Measurements from ENCODE around the gene OR4K2.
A peak's percentile ranks its signal among the peaks of the same experiment; 100 is the strongest.
"Not testable (repeated sequence)": the region's sequence is repeated elsewhere in the genome, so short reads cannot be mapped to it uniquely, and the experiment has no call there.

The OR4K2 gene, protein sequence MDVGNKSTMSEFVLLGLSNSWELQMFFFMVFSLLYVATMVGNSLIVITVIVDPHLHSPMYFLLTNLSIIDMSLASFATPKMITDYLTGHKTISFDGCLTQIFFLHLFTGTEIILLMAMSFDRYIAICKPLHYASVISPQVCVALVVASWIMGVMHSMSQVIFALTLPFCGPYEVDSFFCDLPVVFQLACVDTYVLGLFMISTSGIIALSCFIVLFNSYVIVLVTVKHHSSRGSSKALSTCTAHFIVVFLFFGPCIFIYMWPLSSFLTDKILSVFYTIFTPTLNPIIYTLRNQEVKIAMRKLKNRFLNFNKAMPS

GRCh38 chr14:19874842-19875241 is at the start of gene OR4K2:
TSS of gene OR4K2 (plus strand) at chr14:19875142. CDS start at chr14:19876268, 1,126 bp downstream.
- DNase-seq: no peak

DNA sequence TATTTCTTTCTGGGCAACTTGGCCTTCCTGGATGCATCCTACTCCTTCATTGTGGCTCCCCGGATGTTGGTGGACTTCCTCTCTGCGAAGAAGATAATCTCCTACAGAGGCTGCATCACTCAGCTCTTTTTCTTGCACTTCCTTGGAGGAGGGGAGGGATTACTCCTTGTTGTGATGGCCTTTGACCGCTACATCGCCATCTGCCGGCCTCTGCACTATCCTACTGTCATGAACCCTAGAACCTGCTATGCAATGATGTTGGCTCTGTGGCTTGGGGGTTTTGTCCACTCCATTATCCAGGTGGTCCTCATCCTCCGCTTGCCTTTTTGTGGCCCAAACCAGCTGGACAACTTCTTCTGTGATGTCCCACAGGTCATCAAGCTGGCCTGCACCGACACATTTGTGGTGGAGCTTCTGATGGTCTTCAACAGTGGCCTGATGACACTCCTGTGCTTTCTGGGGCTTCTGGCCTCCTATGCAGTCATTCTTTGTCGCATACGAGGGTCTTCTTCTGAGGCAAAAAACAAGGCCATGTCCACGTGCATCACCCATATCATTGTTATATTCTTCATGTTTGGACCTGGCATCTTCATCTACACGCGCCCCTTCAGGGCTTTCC is 47.2 kb upstream of the OR4K2 start:
- not testable (repeated sequence) for DNase-seq

GRCh38 chr14:19828314-19828713 is 46.6 kb upstream of the OR4K2 start:
- no peak for DNase-seq

DNA sequence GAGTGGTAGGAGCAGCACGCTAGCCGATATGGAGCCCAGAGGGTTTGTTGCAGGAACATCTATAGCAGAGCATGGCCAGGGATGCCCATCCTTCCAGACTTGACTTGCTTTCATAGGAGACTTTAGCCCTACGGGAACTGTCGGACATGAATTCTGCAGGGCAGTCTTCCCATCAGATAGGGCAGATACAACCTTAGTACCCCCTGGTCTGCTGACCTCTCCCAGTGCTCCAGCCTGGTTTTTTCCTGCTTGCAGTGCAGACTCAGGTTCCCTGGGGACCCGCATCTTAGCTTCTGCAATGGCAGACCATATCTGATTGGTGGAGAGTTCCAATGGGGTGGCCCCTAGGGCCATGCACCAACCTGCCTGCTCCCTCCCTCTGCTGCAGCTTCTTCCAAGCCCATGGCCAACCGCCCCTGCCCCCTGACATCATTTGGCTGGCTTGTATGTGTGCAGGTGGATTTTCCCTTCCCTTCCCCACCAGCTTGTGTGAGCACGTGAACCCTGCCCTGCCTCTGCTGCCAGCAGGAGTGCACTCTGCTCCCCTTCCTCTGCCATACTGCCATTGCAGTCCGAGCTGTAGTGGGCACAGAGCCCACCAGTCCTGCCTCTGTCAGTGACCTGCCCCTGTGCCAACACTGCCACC is 40.6 kb upstream of the OR4K2 start:
- DNase-seq: not testable (repeated sequence)

GRCh38 chr14:19838433-19838832 is 36.5 kb upstream of the OR4K2 start:
- no peak for DNase-seq

GRCh38 chr14:19851365-19851764 is 23.6 kb upstream of the OR4K2 start:
- DNase-seq: no peak

DNA sequence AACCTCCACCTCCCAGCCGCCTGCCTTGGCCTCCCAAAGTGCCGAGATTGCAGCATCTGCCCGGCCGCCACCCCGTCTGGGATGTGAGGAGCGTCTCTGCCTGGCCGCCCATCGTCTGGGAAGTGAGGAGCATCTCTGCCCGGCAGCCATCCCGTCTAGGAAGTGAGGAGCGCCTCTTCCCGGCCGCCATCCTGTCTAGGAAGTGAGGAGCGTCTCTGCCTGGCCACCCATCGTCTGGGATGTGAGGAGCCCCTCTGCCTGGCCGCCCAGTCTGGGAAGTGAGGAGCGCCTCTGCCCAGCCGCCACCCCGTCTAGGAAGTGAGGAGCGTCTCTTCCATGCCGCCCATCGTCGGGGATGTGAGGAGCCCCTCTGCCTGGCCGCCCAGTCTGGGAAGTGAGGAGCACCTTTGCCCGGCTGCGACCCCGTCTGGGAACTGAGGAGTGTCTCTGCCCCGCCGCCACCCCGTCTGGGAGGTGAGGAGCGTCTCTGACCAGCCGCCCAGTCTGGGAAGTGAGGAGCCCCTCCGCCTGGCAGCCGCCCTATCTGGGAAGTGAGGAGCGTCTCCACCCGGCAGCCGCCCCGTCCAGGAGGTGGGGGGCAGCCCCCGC is 8.8 kb upstream of the OR4K2 start:
- not testable (repeated sequence) for DNase-seq

GRCh38 chr14:19873178-19873577 is 1.8 kb upstream of the OR4K2 start:
- DNase-seq: no peak

DNA sequence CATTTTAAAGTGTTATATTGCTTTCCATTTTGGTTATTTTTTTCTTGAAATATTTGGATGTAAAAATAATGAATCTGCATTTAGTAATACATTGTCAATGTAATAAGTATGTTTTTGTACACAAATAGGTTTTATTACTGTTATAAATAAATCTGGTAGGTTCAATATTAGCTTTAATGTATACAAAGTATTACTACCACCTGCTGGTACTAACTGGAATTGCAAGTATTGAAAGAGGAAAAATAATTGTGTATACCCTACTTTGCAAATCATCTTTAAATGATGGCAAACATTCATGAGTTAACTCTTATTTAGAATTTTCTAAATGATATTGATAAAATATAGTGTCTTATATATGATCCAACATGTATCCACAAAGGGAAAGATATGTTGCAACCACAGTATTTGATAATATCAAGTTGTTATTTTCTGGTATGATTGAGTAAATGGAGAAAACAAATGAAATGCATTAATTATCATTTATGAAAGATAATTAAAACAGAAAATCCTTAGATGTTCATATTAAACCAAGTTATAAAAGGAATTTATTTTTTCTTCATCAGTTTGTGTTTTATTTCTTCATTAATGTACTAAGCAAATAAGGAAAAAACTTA is 3.2 kb downstream of the OR4K2 start:
- DNase-seq: peak; percentile 19

GRCh38 chr14:19895282-19895681 is 20.3 kb downstream of the OR4K2 start:
- DNase-seq: no peak

GRCh38 chr14:19900999-19901398 is 26.1 kb downstream of the OR4K2 start:
- no peak for DNase-seq

GRCh38 chr14:19902409-19902808 is 27.5 kb downstream of the OR4K2 start:
- no peak for DNase-seq

- DNase-seq: no peak
Measured at GRCh38 chr14:19906665-19907064, 31.7 kb downstream of the OR4K2 start.

- DNase-seq: no peak
Measured at GRCh38 chr14:19911114-19911513, 36.2 kb downstream of the OR4K2 start.

- DNase-seq: no peak
Measured at GRCh38 chr14:19917243-19917642, 42.3 kb downstream of the OR4K2 start.

DNA sequence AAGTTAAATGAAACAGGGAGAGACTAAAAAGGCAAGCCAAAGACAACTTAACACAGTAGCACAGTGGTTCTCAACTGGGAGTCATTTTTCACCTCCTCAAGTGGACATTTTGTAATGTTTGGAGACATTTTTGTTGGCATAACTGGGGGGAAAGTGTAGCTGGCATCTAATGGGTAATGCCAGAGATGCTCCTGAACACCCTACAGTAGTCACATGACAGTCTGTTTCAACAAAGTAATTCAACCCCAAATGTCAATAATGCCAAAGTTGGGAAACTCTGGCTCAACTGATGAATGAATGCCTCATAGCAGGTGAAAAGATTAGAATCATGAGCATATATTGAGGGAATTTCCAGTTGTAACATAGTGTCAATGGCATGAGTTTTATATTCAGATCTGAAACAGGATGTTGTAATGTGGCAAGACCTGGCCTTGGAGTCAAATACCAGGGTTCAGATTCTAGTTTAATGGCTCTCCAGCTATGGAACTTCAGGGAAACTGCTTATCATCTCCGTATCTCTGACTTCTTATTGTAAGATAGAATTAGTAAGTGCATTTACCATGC is 43.1 kb downstream of the OR4K2 start:
- no peak for DNase-seq

- DNase-seq: no peak
Measured at GRCh38 chr14:19918553-19919264, 43.8 kb downstream of the OR4K2 start.

DNA sequence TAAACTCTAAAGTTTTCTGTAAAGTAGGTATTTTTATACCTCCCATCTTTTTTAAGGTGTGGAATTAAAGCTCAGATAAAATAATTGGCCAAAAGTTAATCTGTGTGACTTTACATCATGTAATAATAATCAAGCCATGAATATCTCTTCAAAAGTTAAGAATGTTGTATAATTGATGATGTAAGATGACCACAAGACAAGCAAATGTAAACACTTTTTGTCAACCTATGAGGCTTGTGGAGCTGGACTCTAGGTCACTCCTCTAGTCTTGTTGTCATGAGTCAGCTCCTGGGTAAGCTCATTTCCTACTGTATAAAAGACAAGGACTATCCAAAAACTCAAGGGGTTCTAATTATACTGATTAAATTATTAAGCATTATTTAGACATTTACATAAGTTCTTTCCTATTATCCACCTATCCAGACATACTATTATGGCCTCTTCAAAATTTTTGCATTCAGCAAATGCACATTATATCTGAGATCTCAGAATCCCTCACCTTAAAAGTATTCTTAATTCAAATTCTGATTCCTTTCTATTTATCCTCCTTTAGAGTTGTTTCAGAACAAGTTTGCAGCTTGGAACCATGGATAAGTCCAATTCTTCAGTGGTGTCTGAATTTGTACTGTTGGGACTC is 45.2 kb downstream of the OR4K2 start, which contains the start of gene OR4K5:
OR4K5 (plus strand) TSS at position 587 of the 637 bp plus-strand sequence; CDS start at position 587, 0 bp downstream.
- no peak for DNase-seq

DNA sequence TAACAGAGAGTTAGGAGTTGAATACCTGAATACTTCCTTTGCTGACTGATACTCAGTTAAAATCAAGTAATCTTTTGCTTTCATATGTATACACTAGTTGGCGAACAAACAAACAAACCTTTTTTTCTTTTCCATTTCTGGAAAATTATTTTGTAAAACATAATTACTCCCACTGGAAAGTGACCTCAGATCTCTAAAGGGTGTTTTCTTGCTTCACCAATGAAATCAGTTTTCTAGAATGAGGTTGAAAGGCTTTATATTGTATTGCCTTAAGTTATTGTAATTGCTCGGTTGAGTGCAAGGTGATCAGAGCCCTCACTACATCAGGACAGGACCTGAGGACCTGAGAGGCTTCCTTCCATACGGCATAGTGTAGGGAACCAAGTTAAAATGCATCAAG is 55.7 kb downstream of the OR4K2 start, which contains the start of gene OR4K1:
OR4K1 (plus strand) TSS at position 301 of the 400 bp plus-strand sequence. CDS start 4,750 bp downstream, outside the sequence.
- DNase-seq: no peak

Measured in CD4-positive, alpha-beta T cell treated with Interleukin-17A for 1 hour (primary cell).